GM19193 (cell line): Measurements from ENCODE around the gene SARM1.

ENCODE experiments used
- POLR2A ChIP-seq: IDR thresholded peaks from 4 replicates; pipeline ENCODE4 v1.6.1; 2011; ENCODE audit not compliant: insufficient read depth, insufficient read length; ENCODE audit errors: extremely low read depth

Gene SARM1

GRCh38 chr17:28335959-28336871 lies 35.3 kb upstream of the SARM1 start:
- no peak for TF ChIP-seq POLR2A

- no peak for TF ChIP-seq POLR2A
Observed at GRCh38 chr17:28338056-28338768, 33.3 kb upstream of the SARM1 start.

- no peak for TF ChIP-seq POLR2A
Observed at GRCh38 chr17:28339431-28339830, 32.1 kb upstream of the SARM1 start.

GRCh38 chr17:28340374-28340773 lies 31.1 kb upstream of the SARM1 start:
- TF ChIP-seq POLR2A: no peak

- TF ChIP-seq POLR2A: no peak
Observed at GRCh38 chr17:28341516-28341915, 30.0 kb upstream of the SARM1 start.

- no peak for TF ChIP-seq POLR2A
Observed at GRCh38 chr17:28342313-28342712, 29.2 kb upstream of the SARM1 start.

GRCh38 chr17:28343491-28343932 lies 28.0 kb upstream of the SARM1 start:
- TF ChIP-seq POLR2A: no peak

- TF ChIP-seq POLR2A: no peak
Observed at GRCh38 chr17:28344011-28344410, 27.5 kb upstream of the SARM1 start.

GRCh38 chr17:28344435-28344901 lies 27.0 kb upstream of the SARM1 start:
- no peak for TF ChIP-seq POLR2A

GRCh38 chr17:28345419-28346198 lies 25.9 kb upstream of the SARM1 start:
- TF ChIP-seq POLR2A: peak; percentile 13

- TF ChIP-seq POLR2A: no peak
Observed at GRCh38 chr17:28346199-28346580, 25.3 kb upstream of the SARM1 start.

GRCh38 chr17:28346746-28347246 lies 24.7 kb upstream of the SARM1 start:
- TF ChIP-seq POLR2A: no peak

GRCh38 chr17:28347261-28347891 lies 24.1 kb upstream of the SARM1 start:
- TF ChIP-seq POLR2A: no peak

- TF ChIP-seq POLR2A: no peak
Observed at GRCh38 chr17:28348979-28349378, 22.5 kb upstream of the SARM1 start.

- TF ChIP-seq POLR2A: no peak
Observed at GRCh38 chr17:28350271-28350670, 21.2 kb upstream of the SARM1 start.
